K562 (cell line): Measurements from ENCODE around the gene ARHGEF38. TPM values are rescaled to one million over a fixed set of nuclear protein-coding genes. Genes with fewer than 3 reads are reported as not detected.
A peak's percentile ranks its signal among the peaks of the same experiment; 100 is the strongest.

ENCODE experiments used
- CBX8 ChIP-seq: fragments of 200-600 bp; sonication (generic); IDR thresholded peaks from 2 replicates; pipeline ENCODE4 v1.6.1; 2012; ENCODE audit warnings: borderline replicate concordance, mixed run types, low read depth, mild to moderate bottlenecking, moderate library complexity, mixed read lengths, low read length, control low read depth, inconsistent platforms; ENCODE audit not compliant: poor library complexity, severe bottlenecking; ENCODE audit errors: extremely low read depth
- ELK3 ChIP-seq: fragments of 450-650 bp; formaldehyde crosslinking; IDR thresholded peaks from 2 replicates; pipeline ENCODE4 v1.4.0; 2020; ENCODE audit warnings: mild to moderate bottlenecking
- GATAD2A ChIP-seq: fragments of 450-650 bp; IDR thresholded peaks from 2 replicates; pipeline ENCODE4 v1.6.1; 2017
- GTF2B ChIP-seq: IDR thresholded peaks from 2 replicates; pipeline ENCODE4 v1.6.1; 2011; ENCODE audit not compliant: insufficient read length; ENCODE audit errors: extremely low read depth
- GTF3C2 ChIP-seq: IDR thresholded peaks from 3 replicates; pipeline ENCODE4 v1.6.1; 2011; ENCODE audit warnings: borderline replicate concordance, mild to moderate bottlenecking, moderate library complexity; ENCODE audit not compliant: insufficient read length; ENCODE audit errors: extremely low read depth
- HDAC1 ChIP-seq, 2 experiments: fragments of 450-650 bp; IDR thresholded peaks; 2 replicates each; pipeline ENCODE4 v1.6.1; 2016 to 2017; ENCODE audit warnings: inconsistent platforms in 1 of 2, mild to moderate bottlenecking in 1 of 2, moderate library complexity in 1 of 2
- MBD2 ChIP-seq: sonication (generic); IDR thresholded peaks from 2 replicates; pipeline ENCODE4 v1.6.1; 2016; ENCODE audit warnings: low read depth, borderline replicate concordance
- MTA2 ChIP-seq: fragments of 450-650 bp; IDR thresholded peaks from 2 replicates; pipeline ENCODE4 v1.6.1; 2016; ENCODE audit warnings: low read depth
- RBM25 ChIP-seq: fragments of 200-400 bp; formaldehyde crosslinking; IDR thresholded peaks from 2 replicates; pipeline ENCODE4 v1.6.1; 2018; ENCODE audit warnings: low read length, low read depth, moderate library complexity; ENCODE audit not compliant: severe bottlenecking
- RCOR1 ChIP-seq, 2 experiments: IDR thresholded peaks; 2 replicates each; pipeline ENCODE4 v1.6.1; 2012; ENCODE audit warnings: low read depth in 2 of 2, low read length in 2 of 2, borderline replicate concordance in 1 of 2, improper control_type of control experiment in 1 of 2
- TCFL5 ChIP-seq: fragments of 250-450 bp; sonication (Bioruptor Pico); conservative IDR thresholded peaks from 2 replicates; pipeline ENCODE4 v1.6.1; 2021; ENCODE audit warnings: mild to moderate bottlenecking, moderate library complexity, matching md5 sums
- VEZF1 ChIP-seq: fragments of 200-800 bp; sonication (Bioruptor generic); IDR thresholded peaks from 2 replicates; pipeline ENCODE4 v1.6.1; 2017; ENCODE audit warnings: missing genetic modification characterization, missing compliant biosample characterization
- ZNF583 ChIP-seq: fragments of 250-450 bp; sonication (Bioruptor Pico); IDR thresholded peaks from 2 replicates; pipeline ENCODE4 v1.4.0; 2020
- ZNF609 ChIP-seq: sonication (generic); formaldehyde crosslinking; IDR thresholded peaks from 2 replicates; pipeline ENCODE4 v1.8.1; 2023; ENCODE audit warnings: missing genetic modification reagents, mild to moderate bottlenecking, borderline replicate concordance
- polyA plus RNA-seq, 8 experiments: library from polyadenylated mRNA; depleted of rRNA in 4 of 8; stranded (reverse) in 5 of 8; unstranded in 3 of 8; fragments of >200 nt; fragmentation: Nextera tagmentation in 2 of 8; fragmentation: Illumina TruSeq in 1 of 8; extraction: Ambion mirVana in 2 of 8; extraction: Trizol in 1 of 8; gene quantifications; 2 replicates each; pipeline versions ENCODE4 v1.2.1 to v1.2.3, GENCODE V29; 2011 to 2014; ENCODE audit warnings: inconsistent platforms in 1 of 8, missing spikeins in 1 of 8
- total RNA-seq, 7 experiments: library from RNA; depleted of rRNA in 6 of 7; stranded (reverse); fragments of >200 nt in 6 of 7; fragmentation: Illumina TruSeq in 2 of 7; extraction: Trizol in 2 of 7; gene quantifications; 2 replicates each; pipeline versions ENCODE4 v1.2.1 to v1.2.3, GENCODE V29; 2011 to 2021; ENCODE audit warnings: low replicate concordance in 1 of 7

The ARHGEF38 gene
- total and polyA plus RNA-seq, 9 of the 15 experiments (the other 6 are each of a cell fraction or from before 2014, with no cell fraction given): 0.17 TPM; not detected in 8

GRCh38 chr4:105650190-105650589 lies 97.8 kb downstream of the ARHGEF38 start (continued):
- TF ChIP-seq ELK3 (no peak), TCFL5 (CRISPR knock-in tag) (no peak), RBM25 (no peak), ZNF583 (CRISPR knock-in tag) (no peak), VEZF1 (no peak), GATAD2A (no peak), CBX8 (no peak), HDAC1 (IDR thresholded peaks at IDR 0.05) (no peak), MBD2 (no peak), GTF3C2 (no peak), GTF2B (no peak), MTA2 (peak; percentile 60), ZNF609 (no peak), RCOR1 (IDR thresholded peaks at IDR 0.05; ENCODE audit: borderline replicate concordance in 1 of 2, low read depth in 2 of 2, low read length in 2 of 2) (peak in 1 of 2 experiments; percentile 68; a peak in 2 of 4 replicates)
